Measurements from ENCODE around the gene MTCH1.
"Not testable (repeated sequence)": the region's sequence is repeated elsewhere in the genome, so short reads cannot be mapped to it uniquely, and the experiment has no call there.

The MTCH1 gene

GRCh38 chr6:36990401-36990800, 4.4 kb upstream of the MTCH1 start:
- DNase-seq: not testable (repeated sequence)

GRCh38 chr6:36989264-36989663, 3.3 kb upstream of the MTCH1 start:
- DNase-seq: no peak

- DNase-seq: no peak
Observed at GRCh38 chr6:36986704-36987047, 680 bp upstream of the MTCH1 start.

- DNase-seq: no peak
Observed at GRCh38 chr6:36985417-36985807, 584 bp downstream of the MTCH1 start.

GRCh38 chr6:36984581-36985416, 1.2 kb downstream of the MTCH1 start:
- peak; percentile 29 for DNase-seq

- no peak for DNase-seq
Observed at GRCh38 chr6:36983538-36983937, 2.5 kb downstream of the MTCH1 start.

GRCh38 chr6:36980876-36981619, 4.9 kb downstream of the MTCH1 start:
- DNase-seq: no peak

GRCh38 chr6:36980129-36980528, 5.9 kb downstream of the MTCH1 start:
- no peak for DNase-seq

GRCh38 chr6:36979347-36979742, 6.7 kb downstream of the MTCH1 start:
- DNase-seq: no peak

- DNase-seq: no peak
Observed at GRCh38 chr6:36978421-36979346, 7.3 kb downstream of the MTCH1 start.

GRCh38 chr6:36977470-36977941, 8.5 kb downstream of the MTCH1 start:
- DNase-seq: no peak

- DNase-seq: no peak
Observed at GRCh38 chr6:36976931-36977330, 9.1 kb downstream of the MTCH1 start.

- no peak for DNase-seq
Observed at GRCh38 chr6:36976509-36976908, 9.5 kb downstream of the MTCH1 start.

GRCh38 chr6:36976007-36976264, 10.1 kb downstream of the MTCH1 start:
- no peak for DNase-seq

GRCh38 chr6:36975231-36976006, 10.6 kb downstream of the MTCH1 start:
- DNase-seq: no peak

- no peak for DNase-seq
Observed at GRCh38 chr6:36973647-36974046, 12.3 kb downstream of the MTCH1 start.

GRCh38 chr6:36973190-36973589, 12.8 kb downstream of the MTCH1 start:
- no peak for DNase-seq

- DNase-seq: no peak
Observed at GRCh38 chr6:36971921-36972673, 13.9 kb downstream of the MTCH1 start.

GRCh38 chr6:36970892-36971842, 14.8 kb downstream of the MTCH1 start:
- peak; percentile 47 for DNase-seq
